HuH-7 (cell line): ENCODE results near the gene SORCS3.
"Not testable (repeated sequence)": the region's sequence is repeated elsewhere in the genome, so short reads cannot be mapped to it uniquely, and the experiment has no call there.

Source experiments
- DNase-seq: peaks from one replicate; pipeline ENCODE4 v3.0.0; 2011; ENCODE audit warnings: low spot score

SORCS3 gene

GRCh38 chr10:104690959-104691358 lies 49.9 kb downstream of the SORCS3 start:
- no peak for DNase-seq

- DNase-seq = no peak
These were observed 53.0 kb downstream of the SORCS3 start for GRCh38 chr10:104694074-104694473.

GRCh38 chr10:104703262-104703661 lies 62.2 kb downstream of the SORCS3 start:
- not testable (repeated sequence) for DNase-seq

- no peak for DNase-seq
These were observed 65.8 kb downstream of the SORCS3 start for GRCh38 chr10:104706886-104707285.

GRCh38 chr10:104707602-104708459 lies 66.7 kb downstream of the SORCS3 start:
- DNase-seq = no peak

- DNase-seq = no peak
These were observed 70.2 kb downstream of the SORCS3 start for GRCh38 chr10:104711302-104711721.

- DNase-seq = not testable (repeated sequence)
These were observed 89.5 kb downstream of the SORCS3 start for GRCh38 chr10:104730593-104730992.

- no peak for DNase-seq
These were observed 90.1 kb downstream of the SORCS3 start for GRCh38 chr10:104731192-104731591.

- no peak for DNase-seq
These were observed 91.1 kb downstream of the SORCS3 start for GRCh38 chr10:104732222-104732621.

- DNase-seq = no peak
These were observed 93.3 kb downstream of the SORCS3 start for GRCh38 chr10:104734433-104734832.

GRCh38 chr10:104735036-104735756 lies 94.1 kb downstream of the SORCS3 start:
- DNase-seq = no peak

GRCh38 chr10:104735757-104736391 lies 94.8 kb downstream of the SORCS3 start:
- no peak for DNase-seq

GRCh38 chr10:104741127-104741526 lies 100.0 kb downstream of the SORCS3 start:
- no peak for DNase-seq

GRCh38 chr10:104744052-104744451 lies 103.0 kb downstream of the SORCS3 start:
- no peak for DNase-seq

- no peak for DNase-seq
These were observed 109.2 kb downstream of the SORCS3 start for GRCh38 chr10:104750291-104750690.

- DNase-seq = no peak
These were observed 121.7 kb downstream of the SORCS3 start for GRCh38 chr10:104762793-104763192.

- no peak for DNase-seq
These were observed 125.3 kb downstream of the SORCS3 start for GRCh38 chr10:104766341-104766740.

- DNase-seq = no peak
These were observed 126.2 kb downstream of the SORCS3 start for GRCh38 chr10:104767282-104767681.

- DNase-seq = no peak
These were observed 126.7 kb downstream of the SORCS3 start for GRCh38 chr10:104767745-104768144.

- DNase-seq = no peak
These were observed 132.0 kb downstream of the SORCS3 start for GRCh38 chr10:104773105-104773504.

- no peak for DNase-seq
These were observed 133.1 kb downstream of the SORCS3 start for GRCh38 chr10:104774234-104774633.

GRCh38 chr10:104777086-104777799 lies 136.2 kb downstream of the SORCS3 start:
- DNase-seq = no peak
